HG03280 (cell line): Measurements from ENCODE around the gene ARHGEF9.
A peak's percentile ranks its signal among the peaks of the same experiment; 100 is the strongest.
"Not testable (repeated sequence)": the region's sequence is repeated elsewhere in the genome, so short reads cannot be mapped to it uniquely, and the experiment has no call there.

Experiments used
- ATAC-seq: cut with Tn5 transposase; IDR thresholded peaks from one replicate; pipeline ENCODE4 v1.9.1; 2021; ENCODE audit warnings: mild to moderate bottlenecking, moderate library complexity; ENCODE audit not compliant: unreplicated experiment

The ARHGEF9 gene

GRCh38 chrX:63784902-63785707 is at the start of gene ARHGEF9:
TSS of gene ARHGEF9 (minus strand) at chrX:63785214. CDS start at chrX:63785145, 69 bp downstream.
- no peak for ATAC-seq

- ATAC-seq: not testable (repeated sequence)
Measured at GRCh38 chrX:63825446-63825845, 40.4 kb upstream of the ARHGEF9 start.

- ATAC-seq: no peak
Measured at GRCh38 chrX:63818156-63818555, 33.1 kb upstream of the ARHGEF9 start.

- ATAC-seq: no peak
Measured at GRCh38 chrX:63817696-63818095, 32.7 kb upstream of the ARHGEF9 start.

- ATAC-seq: no peak
Measured at GRCh38 chrX:63812823-63813222, 27.8 kb upstream of the ARHGEF9 start.

GRCh38 chrX:63810746-63811145 is 25.7 kb upstream of the ARHGEF9 start:
- ATAC-seq: no peak

DNA sequence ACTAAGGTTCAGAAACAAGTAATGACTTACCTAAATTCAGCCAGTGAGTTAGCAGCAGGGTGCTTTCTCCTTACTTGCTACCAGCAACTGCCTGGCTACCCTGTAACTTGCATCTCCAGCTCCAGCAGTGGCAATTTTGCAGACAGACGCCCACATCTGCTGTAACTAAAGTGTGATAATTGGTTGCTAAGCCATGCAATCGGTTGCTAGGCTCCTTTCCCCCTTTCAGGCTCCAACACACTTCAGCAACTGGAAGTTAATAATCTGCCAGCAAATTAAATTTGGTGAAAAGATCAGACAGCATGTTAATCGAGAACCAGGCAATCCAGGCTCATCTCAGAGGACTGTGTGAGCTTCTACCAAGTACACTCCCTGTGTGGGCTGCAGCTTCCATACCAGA is 24.2 kb upstream of the ARHGEF9 start:
- ATAC-seq: no peak

DNA sequence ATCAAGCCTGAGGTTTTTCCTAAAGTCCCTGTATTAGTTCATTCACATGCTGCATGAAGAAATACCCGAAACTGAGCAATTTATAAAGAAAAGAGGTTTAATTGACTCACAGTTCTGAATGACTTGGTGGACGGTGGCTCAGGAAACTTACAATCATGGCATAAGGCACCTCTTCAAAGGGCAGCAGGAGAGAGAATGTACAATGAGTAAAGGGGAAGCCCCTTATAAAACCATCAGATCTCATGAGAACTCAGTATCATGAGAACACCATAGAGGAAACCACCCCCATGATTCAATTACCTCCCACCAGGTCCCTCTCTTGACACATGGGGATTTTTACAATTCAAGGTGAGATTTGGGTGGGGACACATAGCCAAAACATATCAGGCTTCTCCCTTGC is 10.4 kb upstream of the ARHGEF9 start:
- not testable (repeated sequence) for ATAC-seq

- ATAC-seq: no peak
Measured at GRCh38 chrX:63785708-63786040, 660 bp upstream of the ARHGEF9 start.

DNA sequence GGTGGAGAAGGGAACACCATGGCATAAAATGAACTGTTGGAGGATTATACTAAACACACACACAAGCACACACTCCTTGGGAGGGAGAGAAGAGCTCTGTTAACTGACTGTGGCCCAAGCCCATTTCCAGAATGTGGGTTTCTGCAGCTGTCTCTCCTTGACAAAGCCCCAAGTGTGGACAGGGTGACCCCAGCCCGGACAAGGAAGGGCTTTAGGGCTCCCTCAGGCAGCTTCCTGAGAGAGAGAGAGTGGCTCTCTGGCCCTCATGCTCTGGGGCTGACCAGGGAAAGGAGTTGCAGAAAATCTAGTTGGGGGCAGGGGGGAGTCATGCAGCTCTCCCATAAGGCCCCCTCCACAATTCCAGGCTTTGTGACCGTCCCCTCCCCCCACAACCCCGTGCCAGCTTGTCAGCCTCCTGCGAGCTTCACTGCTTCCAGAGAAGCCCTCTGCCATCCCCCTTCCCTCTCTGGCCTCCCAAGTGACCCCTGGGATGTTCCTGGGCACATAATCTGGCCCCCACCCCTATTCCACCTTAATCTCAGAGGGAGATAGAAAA is 590 bp downstream of the ARHGEF9 start:
- ATAC-seq: no peak

- no peak for ATAC-seq
Measured at GRCh38 chrX:63782515-63782914, 2.5 kb downstream of the ARHGEF9 start.

GRCh38 chrX:63768760-63769159 is 16.3 kb downstream of the ARHGEF9 start:
- no peak for ATAC-seq

GRCh38 chrX:63765712-63766111 is 19.3 kb downstream of the ARHGEF9 start:
- ATAC-seq: no peak

DNA sequence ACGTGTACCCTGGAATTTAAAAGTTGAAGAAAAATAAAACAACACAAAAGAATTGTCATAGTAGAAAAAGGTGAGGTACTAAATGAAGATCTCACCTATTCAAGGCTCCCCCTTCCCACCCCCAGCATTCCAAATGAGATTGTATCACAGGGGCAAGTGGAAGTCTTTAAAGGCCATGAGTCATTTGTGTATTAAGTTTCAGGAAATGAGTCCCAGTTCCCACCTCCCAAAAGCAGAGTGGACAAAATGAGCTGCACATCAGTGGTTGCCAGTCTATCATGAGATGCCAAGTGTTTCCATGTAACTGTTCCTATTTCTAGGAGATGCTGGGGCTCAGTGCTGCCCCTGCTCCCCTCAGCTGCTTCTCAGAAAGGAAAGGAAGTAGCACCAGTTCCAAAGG is 20.1 kb downstream of the ARHGEF9 start:
- ATAC-seq: no peak

GRCh38 chrX:63761639-63762038 is 23.4 kb downstream of the ARHGEF9 start:
- ATAC-seq: peak; percentile 93

GRCh38 chrX:63758011-63758410 is 27.0 kb downstream of the ARHGEF9 start:
- ATAC-seq: no peak

DNA sequence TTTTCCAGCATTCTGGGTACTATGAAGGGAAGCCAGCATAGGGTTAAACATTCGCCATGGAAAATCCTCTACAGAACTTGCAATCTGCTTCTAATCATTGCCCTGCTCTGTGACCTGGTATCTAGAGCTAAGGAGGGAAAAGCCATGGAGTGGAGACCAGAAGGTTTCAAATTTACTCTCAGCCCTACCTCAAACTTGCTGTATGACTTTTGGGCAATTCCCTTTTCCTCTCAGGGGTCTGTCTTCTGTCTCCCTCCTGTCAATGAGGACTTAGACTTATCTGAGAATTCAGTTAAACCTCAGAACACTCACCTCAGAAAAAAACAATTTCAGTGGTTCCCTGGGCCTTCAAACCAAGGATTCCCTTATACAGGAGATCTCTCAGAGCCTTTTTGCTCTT is 29.1 kb downstream of the ARHGEF9 start:
- no peak for ATAC-seq

- peak; percentile 99 for ATAC-seq
Measured at GRCh38 chrX:63754860-63755579, 30.0 kb downstream of the ARHGEF9 start.

DNA sequence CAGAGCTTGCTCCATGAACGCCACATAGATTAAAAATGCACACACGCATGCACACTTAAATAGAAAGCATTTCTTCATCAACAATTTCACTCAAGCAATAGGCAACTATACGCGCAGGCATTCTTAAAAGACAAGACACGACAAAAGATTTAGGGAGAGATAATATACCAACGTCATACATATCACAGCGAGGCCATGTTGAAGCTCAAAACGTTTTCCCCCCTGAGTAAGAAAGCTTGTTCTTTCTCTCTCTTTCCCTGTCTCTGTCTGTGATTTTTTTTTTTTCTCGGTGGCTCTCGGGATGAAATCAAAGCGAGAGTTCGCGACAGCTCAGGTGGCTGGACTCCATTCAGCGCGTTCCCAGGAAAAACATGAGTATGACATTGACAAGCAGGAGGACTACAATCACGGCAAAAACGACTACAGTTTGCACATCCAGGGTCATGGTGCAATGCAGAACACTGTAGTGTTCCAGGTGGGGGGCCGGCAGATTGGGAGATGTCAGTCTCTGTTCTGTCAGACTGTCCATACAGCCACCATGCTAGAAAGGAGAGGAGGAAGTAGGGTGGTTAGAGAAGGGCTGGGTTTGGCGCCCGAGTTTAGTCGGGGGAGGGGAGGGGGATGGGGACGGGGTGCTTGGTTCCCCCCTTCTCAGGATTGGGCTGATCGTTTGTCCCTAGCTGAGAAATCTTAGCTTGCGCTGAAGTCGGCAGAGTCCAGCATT is 30.7 kb downstream of the ARHGEF9 start:
- ATAC-seq: peak; percentile 28

- no peak for ATAC-seq
Measured at GRCh38 chrX:63751481-63751880, 33.5 kb downstream of the ARHGEF9 start.

- no peak for ATAC-seq
Measured at GRCh38 chrX:63750811-63751210, 34.2 kb downstream of the ARHGEF9 start.
